Stimulated activated CD4-positive, alpha-beta T cell treated with anti-CD3 and anti-CD28 coated beads, TNF-alpha, amount 100 ng/mL, for 24 hours (primary cell): ENCODE data around the gene SCGB3A2.
"Not testable (repeated sequence)": the region's sequence is repeated elsewhere in the genome, so short reads cannot be mapped to it uniquely, and the experiment has no call there.

Source experiments
- DNase-seq, 3 experiments: peaks; one replicate each; pipeline ENCODE4 v3.0.0-alpha.2; 2020; ENCODE audit warnings: low read depth in 3 of 3

The SCGB3A2 gene

DNA sequence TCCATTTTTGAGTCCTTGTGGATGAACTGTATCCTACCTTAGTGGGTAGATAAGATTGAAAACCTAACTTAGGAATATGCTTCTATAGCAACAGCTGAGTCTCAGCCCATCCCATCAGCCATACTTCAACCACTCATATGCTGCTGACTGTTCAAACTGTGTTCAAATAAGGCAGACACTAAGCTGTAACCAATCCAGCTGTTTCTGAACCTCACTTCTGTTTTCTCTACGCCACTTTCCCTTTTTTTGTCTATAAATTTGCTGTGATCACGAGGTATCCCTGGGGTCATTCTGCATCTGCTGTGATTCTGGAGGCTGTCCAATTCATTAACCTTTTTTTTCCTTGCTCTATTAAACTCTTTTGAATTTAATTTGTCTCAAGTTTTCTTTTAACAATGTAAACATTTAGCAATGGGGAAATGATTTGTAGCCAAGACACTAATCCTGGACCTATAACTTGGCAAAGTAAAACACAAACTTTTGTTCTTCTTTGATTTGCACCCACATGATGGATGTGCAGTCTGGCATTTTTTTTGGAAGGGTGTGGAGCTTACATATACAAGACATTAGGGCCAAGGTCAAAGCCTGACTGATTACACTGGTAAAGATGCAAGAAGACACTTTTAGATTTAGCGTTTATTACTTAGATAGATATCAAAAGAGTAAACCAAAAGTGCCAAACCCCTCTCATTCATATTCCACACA is 14.9 kb upstream of the SCGB3A2 start:
- DNase-seq = no peak

GRCh38 chr5:147869112-147869511 is 9.4 kb upstream of the SCGB3A2 start:
- DNase-seq = no peak

DNA sequence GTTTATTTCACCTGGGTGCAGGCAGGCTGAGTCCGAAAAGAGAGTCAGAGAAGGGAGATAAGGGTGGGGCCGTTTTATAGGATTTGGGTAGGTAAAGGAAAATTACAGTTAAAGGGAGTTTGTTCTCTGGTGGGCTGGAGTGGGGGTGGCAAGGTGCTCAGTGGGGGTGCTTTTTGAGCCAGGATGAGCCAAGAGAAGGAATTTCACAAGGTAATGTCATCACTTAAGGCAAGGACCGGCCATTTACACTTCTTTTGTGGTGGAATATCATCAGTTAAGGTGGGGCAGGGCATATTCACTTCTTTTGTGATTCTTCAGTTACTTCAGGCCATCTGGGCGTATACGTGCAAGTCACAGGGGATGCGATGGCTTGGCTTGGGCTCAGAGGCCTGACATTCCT is 8.6 kb upstream of the SCGB3A2 start:
- not testable (repeated sequence) for DNase-seq

GRCh38 chr5:147871980-147872549 is 6.4 kb upstream of the SCGB3A2 start:
- DNase-seq = not testable (repeated sequence)

DNA sequence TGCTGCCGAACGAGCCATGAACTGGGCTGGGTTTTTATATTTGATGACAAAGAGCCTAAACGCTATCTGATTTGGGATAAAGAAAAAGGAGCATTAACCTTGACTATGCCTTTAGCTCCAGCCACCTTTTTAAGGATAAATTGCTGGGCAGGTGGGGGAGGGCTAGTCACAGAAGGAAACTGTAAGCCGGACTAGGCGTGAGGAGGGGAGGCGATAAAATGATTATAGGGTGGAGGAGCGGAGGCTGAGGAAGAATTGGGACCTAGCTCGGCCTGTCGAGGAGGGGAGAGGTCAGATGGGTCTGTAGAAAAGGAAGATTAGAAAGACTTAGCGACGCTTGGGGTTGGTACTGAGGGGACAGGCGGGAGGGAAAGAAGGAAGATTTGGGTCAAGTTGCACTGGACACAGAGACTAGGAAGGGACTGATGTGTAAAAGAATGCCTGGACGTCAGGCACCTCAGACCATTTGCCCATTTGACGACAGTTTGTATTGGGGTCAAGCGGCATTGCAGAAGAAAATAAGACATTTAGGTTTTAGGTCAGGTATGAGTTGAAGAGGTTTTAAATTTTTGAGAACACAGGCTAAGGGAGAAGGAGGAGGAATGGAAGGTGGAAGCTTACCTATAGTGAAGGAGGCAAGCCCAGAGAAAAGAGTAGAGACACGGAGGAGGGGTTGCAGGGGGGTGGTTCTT is 5.6 kb upstream of the SCGB3A2 start:
- not testable (repeated sequence) for DNase-seq

- not testable (repeated sequence) for DNase-seq
Measured at GRCh38 chr5:147874118-147874875, 4.2 kb upstream of the SCGB3A2 start.

DNA sequence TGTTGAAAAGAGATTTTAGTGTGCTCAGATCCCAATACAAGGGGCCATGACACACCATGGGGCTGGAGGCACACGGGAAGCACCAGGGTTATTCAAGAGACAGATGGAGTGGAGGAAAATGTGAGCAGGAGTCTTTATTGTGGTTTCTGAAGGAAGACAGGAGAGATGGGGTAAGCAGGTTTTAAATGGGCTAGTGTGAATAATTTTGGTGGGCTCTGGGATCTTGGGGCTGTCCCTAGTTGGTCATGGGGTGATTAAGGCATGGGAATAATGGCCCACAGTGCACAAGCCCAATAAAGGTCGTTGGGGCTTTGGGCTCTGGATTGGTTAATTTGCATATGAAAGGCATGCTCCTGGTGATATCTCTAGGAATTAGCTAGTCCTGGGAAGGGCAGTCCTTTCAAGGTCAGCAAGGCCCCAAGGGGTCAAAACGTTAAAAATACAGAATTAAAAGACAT is 3.6 kb upstream of the SCGB3A2 start:
- DNase-seq = no peak

GRCh38 chr5:147876141-147876540 is 2.4 kb upstream of the SCGB3A2 start:
- DNase-seq = no peak

- DNase-seq = no peak
Measured at GRCh38 chr5:147876626-147877025, 1.9 kb upstream of the SCGB3A2 start.

DNA sequence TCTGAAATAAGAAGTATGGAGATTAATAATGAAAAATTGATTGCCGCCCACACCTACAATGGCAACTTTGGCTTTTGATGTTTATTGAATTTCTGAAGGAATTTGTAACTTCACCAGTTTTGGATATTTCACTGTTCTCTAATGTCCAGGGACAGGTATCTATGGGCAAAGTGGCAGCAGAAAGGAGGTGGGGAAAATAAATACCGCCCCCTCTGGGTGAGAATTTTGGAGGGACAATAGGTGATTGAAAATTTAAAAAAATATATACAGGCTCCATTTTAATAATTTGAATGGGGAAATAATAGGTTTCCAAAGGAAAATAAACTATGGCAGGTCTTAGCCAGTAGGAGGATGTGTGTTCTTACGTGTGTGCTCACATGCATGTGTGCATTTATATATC is 1.3 kb downstream of the SCGB3A2 start:
- DNase-seq = no peak

- no peak for DNase-seq
Measured at GRCh38 chr5:147880487-147880886, 2.0 kb downstream of the SCGB3A2 start.

DNA sequence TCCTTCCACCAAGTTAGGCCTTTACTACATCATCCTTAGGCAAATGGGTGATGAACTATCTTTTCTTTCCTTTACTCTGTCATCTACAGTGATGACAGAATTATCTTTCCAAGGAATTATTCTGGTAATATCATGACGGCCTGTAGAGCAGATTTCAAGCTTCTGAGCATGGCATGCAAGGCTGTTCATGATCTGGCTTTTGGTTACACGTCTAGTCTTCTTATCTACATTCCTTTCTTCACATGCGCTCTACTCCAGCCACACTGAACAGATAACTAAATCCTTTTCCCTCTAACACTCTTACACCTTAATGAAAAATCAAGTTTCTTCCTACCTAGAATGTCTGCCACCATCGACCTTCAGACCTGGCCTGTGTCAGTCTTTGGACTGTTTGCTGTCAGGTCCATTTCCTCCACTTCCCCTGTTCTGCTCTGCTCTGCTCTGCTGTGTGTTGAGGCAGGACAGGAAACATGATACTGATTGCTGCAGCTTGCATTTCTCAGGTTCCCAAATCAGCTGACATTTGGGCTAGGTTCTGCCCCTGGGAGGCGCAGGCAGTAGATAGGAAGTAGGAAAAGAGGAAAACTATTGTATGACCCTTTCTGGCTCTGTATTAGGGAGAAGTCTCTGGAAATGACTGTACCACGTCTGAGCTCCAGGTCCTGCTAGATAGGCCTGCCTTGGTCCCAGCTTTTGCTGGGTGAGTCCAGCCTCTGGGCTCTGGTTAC is 4.2 kb downstream of the SCGB3A2 start:
- DNase-seq = no peak

DNA sequence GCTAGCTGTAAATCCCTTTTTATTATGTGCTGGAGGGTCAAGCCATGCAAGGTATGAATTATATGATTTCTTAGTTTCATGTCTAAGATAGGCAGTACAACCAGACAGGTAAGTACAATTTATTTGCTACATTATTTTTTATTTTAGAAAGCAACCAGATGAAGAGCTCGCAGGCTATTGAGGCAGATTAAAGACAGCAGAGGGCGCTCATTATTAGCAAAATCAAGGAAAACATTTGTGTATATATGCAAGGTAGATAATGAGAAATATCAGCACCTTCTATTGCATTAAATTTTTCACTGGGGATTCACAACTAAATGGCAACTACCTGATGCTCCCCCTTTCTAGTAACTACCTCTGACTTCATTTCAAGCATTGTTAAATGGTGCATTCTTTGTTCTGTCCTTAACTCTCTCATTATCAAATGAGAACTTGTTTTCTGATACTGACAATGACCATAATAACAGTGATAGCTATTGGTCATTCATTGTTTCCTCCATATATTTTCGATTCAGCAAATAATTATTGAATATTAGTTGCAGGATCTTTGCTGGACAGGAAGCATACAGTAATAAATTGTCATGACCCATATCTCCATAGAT is 8.6 kb downstream of the SCGB3A2 start:
- DNase-seq = no peak

GRCh38 chr5:147887930-147888329 is 9.4 kb downstream of the SCGB3A2 start:
- DNase-seq = no peak

- DNase-seq = no peak
Measured at GRCh38 chr5:147892696-147893296, 14.3 kb downstream of the SCGB3A2 start.

- no peak for DNase-seq
Measured at GRCh38 chr5:147893820-147894219, 15.3 kb downstream of the SCGB3A2 start.

DNA sequence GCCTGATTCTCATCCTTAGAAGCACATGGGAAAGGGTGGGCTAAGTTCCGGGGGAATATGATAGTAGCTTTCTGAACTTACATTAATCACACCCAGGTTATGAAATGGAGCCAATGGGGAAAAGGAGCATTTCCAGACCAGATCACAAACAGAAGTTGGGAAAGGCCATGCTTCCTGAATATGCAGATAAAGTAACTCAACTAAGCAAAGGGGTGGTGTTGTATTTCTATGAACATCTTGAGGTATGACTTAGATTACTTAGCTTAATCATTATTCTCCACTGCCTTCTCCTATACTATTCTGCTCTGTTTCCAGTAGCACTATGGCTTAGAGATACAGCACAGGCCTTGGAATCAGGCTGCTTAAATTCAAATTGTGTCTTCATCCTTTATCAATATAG is 17.4 kb downstream of the SCGB3A2 start:
- DNase-seq = no peak

DNA sequence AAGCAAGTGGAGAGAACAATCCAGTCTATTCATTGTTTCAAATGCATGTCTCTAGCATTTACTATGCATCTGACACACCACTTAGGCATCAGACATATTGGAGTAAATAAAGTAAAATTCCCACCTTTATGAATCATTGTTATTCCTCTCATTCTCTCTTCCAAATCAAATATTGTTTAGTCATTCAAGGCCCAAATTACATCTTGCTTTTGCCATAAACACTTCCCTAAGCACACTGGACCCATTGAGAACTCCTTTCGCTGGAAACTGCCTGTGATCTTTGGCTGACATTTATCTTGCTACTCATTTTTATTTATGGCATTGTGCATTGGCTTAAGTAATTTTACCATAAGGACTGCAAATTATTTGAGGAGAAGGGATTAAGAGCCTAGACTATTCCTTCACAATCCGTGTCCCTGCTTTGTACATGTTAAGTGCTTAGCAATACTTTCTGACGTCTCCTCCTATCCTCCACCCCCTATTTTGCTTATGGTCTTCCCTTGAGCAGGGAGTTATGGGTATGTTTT is 20.4 kb downstream of the SCGB3A2 start:
- no peak for DNase-seq

DNA sequence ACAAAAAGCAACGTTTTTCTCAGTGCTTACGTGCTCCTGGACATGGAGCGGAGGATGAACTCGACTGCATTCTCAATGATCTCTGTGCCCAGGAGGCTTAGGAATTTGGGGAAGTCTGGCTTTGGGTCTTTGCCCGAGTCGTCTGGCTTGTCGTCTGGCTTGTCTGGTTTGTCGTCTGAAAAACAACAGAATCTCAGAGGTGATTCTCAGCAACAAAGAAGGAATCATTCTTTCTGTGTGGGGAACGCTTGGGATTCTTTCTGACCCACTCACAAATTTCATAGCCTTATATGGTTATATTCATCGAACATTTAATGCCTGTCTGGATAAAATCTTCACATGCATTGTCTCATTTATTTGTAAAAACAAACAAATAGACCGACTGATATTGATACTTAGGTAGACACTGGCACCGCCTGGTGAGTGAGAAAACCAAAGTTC is 23.1 kb downstream of the SCGB3A2 start:
- DNase-seq = no peak

DNA sequence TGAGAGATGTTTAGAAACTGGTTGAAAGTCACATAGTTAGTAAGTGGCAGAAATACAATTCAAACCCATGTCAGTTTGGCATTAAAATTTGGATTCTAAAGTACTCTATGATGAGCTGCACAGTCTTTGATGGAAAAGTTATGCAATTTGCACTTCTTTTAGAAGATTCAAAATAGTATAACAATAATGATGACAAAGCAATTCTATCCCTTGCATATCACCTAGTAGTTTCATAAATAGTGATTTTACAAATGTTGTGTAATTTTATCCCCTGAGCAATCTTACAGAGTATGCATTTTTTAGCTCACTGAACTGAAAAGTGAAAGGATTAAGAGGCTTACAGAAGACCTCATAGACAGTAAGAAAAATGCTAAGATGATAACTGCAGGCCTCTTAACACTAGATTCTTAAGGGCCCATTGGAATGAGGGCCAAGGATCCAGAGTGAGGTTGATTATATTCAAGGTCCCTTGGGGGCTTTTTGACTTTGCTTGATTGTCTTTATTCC is 24.2 kb downstream of the SCGB3A2 start:
- DNase-seq = no peak
